Smooth muscle cell of trachea (primary cell): ENCODE results near the gene IQCF6. TPM values are rescaled to one million over a fixed set of nuclear protein-coding genes. Genes with fewer than 3 reads are reported as not detected.

Experiments
- total RNA-seq: library from RNA; depleted of rRNA; stranded (reverse); fragments of >200 nt; gene quantifications from 2 replicates; pipeline ENCODE4 v1.2.1, GENCODE V29; 2014

Gene IQCF6
- total RNA-seq: not detected in 2 replicates

DNA sequence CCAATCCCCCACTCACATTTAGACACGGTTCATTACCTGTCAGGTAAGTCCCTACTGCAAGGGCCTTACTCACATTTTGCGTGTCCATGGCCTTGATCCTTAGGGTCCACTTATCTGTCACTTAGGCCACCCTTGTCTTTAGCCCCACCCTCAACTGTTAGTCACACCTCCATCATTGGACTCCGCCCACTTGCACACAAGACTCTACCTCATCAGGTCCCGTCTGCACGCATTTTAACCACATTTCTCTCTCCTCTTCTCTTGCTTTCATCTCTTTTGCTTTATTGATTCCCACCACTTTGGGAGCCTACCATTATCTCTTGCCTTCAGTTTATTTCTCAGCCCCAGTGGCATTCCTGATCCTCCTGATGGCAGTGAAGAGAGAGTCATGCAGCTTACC lies at the start of gene IQCF6:
Gene IQCF6, minus strand, starts transcription at position 101 of the 400 bp plus-strand sequence. Its CDS starts 13 bp downstream, at position 88.

Other genes with a start within 250 kb of the IQCF6 start
- 19.5 and 20.0 TPM in 2 replicates for gene RAD54L2, start 240.5 kb downstream of the IQCF6 start, total RNA-seq
- 48.6 and 84.4 TPM in 2 replicates for gene TEX264, start 108.0 kb downstream of the IQCF6 start, total RNA-seq
- gene GRM2, start 72.2 kb downstream of the IQCF6 start, total RNA-seq: 0.15 and 0.17 TPM in 2 replicates
- gene IQCF2, start 82.4 kb upstream of the IQCF6 start, total RNA-seq: not detected in 2 replicates
- gene IQCF5, start 96.4 kb upstream of the IQCF6 start, total RNA-seq: not detected in 2 replicates
- gene IQCF1, start 124.1 kb upstream of the IQCF6 start, total RNA-seq: not detected in 2 replicates
- 18.6 and 20.5 TPM in 2 replicates for gene RRP9, start 162.7 kb upstream of the IQCF6 start, total RNA-seq
- gene PARP3, start 163.1 kb upstream of the IQCF6 start, total RNA-seq: 29.6 and 30.5 TPM in 2 replicates
- gene GPR62, start 176.1 kb upstream of the IQCF6 start, total RNA-seq: under 0.01 TPM in 1 of 2 replicates, not detected in the other
- 56.0 and 73.1 TPM in 2 replicates for gene PCBP4, start 188.2 kb upstream of the IQCF6 start, total RNA-seq
- 19.3 and 40.9 TPM in 2 replicates for gene ABHD14B, start 194.8 kb upstream of the IQCF6 start, total RNA-seq
- gene ABHD14A, start 195.8 kb upstream of the IQCF6 start, total RNA-seq: 12.9 and 14.9 TPM in 2 replicates
- gene ACY1, start 204.3 kb upstream of the IQCF6 start, total RNA-seq: 45.2 and 52.5 TPM in 2 replicates
- 1,028 and 1,056 TPM in 2 replicates for gene RPL29, start 216.7 kb upstream of the IQCF6 start, total RNA-seq